ENCODE results near the gene RANBP1.

Gene RANBP1

DNA sequence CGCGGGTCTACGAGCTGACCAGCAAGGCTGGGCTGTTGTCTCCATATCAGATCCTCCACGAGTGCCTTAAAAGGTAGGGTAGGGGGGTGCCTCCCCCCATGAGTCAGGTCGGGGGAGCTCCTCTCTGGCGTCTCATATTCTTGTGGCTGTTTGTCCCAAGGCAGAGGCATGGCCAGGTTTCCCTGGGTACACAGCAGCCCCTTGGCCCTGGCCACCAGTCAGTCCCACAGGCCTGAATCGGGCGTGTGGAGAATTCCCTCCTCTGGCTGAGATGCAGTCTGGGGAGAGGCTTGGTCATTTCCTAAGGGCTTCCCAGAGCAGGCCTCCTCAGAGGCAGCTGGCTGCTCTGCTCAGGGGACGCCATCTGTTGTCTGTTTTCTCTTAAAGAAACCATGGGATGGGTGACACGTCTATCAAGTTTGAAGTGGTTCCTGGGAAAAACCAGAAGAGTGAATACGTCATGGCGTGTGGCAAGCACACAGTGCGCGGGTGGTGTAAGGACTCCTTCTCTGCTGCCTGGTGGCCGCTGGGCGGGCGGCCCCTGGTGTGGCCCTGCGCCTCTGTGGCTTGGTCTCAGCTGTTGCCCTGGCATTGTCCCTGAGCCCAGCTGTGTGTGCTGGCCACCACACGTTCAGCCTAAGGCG, 9.6 kb upstream of the RANBP1 start:
- TF ChIP-seq, protein P1, sequence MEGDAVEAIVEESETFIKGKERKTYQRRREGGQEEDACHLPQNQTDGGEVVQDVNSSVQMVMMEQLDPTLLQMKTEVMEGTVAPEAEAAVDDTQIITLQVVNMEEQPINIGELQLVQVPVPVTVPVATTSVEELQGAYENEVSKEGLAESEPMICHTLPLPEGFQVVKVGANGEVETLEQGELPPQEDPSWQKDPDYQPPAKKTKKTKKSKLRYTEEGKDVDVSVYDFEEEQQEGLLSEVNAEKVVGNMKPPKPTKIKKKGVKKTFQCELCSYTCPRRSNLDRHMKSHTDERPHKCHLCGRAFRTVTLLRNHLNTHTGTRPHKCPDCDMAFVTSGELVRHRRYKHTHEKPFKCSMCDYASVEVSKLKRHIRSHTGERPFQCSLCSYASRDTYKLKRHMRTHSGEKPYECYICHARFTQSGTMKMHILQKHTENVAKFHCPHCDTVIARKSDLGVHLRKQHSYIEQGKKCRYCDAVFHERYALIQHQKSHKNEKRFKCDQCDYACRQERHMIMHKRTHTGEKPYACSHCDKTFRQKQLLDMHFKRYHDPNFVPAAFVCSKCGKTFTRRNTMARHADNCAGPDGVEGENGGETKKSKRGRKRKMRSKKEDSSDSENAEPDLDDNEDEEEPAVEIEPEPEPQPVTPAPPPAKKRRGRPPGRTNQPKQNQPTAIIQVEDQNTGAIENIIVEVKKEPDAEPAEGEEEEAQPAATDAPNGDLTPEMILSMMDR (IDR thresholded peaks at IDR 0.05; ENCODE audit: insufficient read depth, low read length, poor library complexity, severe bottlenecking), result no peak

DNA sequence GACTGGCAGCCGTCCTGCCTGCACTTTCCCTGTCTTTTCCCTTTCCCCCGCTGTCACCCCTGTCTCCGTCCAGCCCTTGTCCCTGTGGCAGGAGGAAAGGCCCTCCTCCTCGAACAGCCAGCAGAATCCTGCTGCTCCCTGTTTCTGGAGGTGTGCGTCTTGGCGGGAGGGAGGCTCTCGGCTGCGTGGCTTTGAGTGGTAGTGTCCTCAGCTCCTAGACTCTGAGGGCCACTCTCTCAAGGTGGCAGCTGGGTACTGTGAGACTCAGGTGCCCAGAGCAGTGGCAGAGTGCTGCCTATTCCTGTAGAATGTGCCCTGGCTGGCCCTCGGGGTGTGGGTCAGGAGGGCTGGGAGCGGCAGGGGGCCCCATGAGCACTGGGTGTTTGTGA, 9.1 kb upstream of the RANBP1 start:
- H3K36me3 ChIP-seq (ENCODE audit: control insufficient read depth, insufficient read depth, low read length), result peaks cover 53% of the 10 kb centered on the region
- TF ChIP-seq, protein P1 (IDR thresholded peaks at IDR 0.05; ENCODE audit: insufficient read depth, low read length, poor library complexity, severe bottlenecking), result no peak
- no peak for DNase-seq (ENCODE audit: extremely low read depth, insufficient read length)
- no peaks in the 10 kb centered on the region for H3K27me3 ChIP-seq (replicated peaks; ENCODE audit: control insufficient read depth, insufficient read depth, low read length)
- H3K4me3 ChIP-seq (replicated peaks; ENCODE audit: low read depth, low read length), result no peak overlapping the region

More for the DNA sequence above, 9.6 kb upstream of the RANBP1 start:
- Histone ChIP-seq H3K27me3 (replicated peaks; ENCODE audit: control insufficient read depth, insufficient read depth, low read length) (no peaks in the 10 kb centered on the region), H3K4me3 (replicated peaks; ENCODE audit: low read depth, low read length) (no peak overlapping the region), H3K36me3 (ENCODE audit: control insufficient read depth, insufficient read depth, low read length) (peaks cover 52% of the 10 kb centered on the region)
- DNase-seq (ENCODE audit: extremely low read depth, insufficient read length), result no peak

DNA sequence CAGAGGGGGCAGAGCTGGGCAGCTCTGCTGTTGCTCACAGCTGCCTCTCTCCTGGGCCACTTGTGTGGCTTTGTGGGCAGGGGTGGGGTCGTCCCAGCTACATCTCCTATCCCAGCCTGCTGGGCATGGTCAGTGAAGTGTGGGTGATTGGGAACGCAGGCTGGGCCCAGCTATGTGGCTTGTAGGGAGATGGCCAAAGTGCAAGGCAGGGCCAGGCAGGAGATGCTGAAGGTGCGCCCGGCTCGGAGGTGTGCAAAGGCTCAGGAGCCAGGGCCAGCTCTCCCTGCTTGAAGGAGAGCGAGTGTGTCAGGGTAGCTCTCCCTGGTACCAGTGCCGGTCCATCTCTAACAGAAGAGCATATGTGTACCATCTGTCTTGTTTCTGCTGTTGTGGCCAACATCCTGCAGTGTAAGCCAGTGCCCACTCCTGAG, 8.4 kb upstream of the RANBP1 start:
- Histone ChIP-seq H3K4me3 (replicated peaks; ENCODE audit: low read depth, low read length) (no peak overlapping the region), H3K36me3 (ENCODE audit: control insufficient read depth, insufficient read depth, low read length) (peaks cover 53% of the 10 kb centered on the region), H3K27me3 (replicated peaks; ENCODE audit: control insufficient read depth, insufficient read depth, low read length) (no peaks in the 10 kb centered on the region)
- TF ChIP-seq, protein P1 (IDR thresholded peaks at IDR 0.05; ENCODE audit: insufficient read depth, low read length, poor library complexity, severe bottlenecking), result no peak
- no peak for DNase-seq (ENCODE audit: extremely low read depth, insufficient read length)

DNA sequence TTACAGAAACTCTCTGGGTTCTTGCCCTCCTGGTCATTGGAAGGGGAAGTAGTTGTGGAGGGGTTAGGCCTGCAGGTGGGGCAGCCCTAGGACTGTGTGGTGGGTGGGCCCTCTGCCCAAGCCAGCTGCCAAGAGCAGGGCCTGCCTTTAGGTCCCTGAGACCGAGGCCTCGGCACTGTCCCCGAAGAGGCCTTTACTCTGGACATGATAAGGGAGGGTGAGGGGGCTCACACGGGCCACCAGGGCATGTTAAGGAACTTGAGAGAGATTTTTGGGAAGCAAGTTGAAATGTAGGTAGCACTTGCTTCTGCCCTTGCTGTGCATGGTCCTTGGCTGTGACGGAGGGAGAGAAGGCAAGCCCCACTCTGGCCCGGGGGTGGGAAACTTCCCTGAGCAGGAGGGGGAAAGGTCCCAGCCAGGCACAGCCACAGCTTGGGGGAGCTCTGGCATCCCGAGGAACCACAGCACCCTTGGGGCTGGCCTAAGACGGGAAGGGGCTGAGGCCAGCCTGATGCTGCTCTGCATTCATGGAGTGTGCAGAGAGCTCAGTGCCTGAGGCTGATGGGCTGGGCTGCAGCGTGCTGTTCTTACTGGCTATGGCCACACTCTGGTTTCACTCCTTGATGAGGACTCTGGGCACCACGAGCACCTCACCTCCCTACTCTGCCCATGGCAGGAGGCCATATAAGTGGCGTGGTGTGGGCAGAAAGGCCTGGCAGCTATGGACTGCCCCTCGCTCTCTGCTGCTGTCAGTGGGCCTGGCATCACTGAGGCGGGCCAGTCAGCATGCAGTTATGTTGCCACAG, 7.8 kb upstream of the RANBP1 start:
- Histone ChIP-seq H3K27me3 (replicated peaks; ENCODE audit: control insufficient read depth, insufficient read depth, low read length) (no peaks in the 10 kb centered on the region), H3K36me3 (ENCODE audit: control insufficient read depth, insufficient read depth, low read length) (peaks cover 57% of the 10 kb centered on the region)
- TF ChIP-seq, protein P1 (IDR thresholded peaks at IDR 0.05; ENCODE audit: insufficient read depth, low read length, poor library complexity, severe bottlenecking), result no peak

DNA sequence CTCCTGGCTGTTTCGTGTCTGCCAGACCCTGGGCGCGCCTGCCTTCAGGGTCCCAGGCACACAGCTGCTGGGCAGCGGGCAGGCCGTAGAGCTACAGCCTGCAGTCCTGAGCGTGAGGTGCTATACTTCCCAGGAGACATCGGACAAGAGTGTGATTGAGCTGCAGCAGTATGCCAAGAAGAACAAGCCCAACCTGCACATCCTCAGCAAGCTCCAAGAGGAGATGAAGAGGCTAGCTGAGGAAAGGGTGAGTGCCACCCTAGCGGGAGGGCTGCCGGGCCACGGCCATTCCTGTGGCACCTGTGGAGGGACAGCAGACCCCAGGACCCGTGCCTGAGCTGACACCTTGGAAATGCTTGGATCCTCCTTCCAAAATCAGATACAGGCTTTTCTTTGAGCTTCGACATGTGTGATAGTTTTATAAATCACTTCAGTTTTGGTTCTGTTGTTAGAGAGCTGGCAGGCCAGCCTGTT, 7.1 kb upstream of the RANBP1 start:
- H3K36me3 ChIP-seq (ENCODE audit: control insufficient read depth, insufficient read depth, low read length), result peaks cover 57% of the 10 kb centered on the region
- H3K4me3 ChIP-seq (replicated peaks; ENCODE audit: low read depth, low read length), result no peak overlapping the region
- no peak for DNase-seq (ENCODE audit: extremely low read depth, insufficient read length)
- no peaks in the 10 kb centered on the region for H3K27me3 ChIP-seq (replicated peaks; ENCODE audit: control insufficient read depth, insufficient read depth, low read length)
- TF ChIP-seq, protein P1 (IDR thresholded peaks at IDR 0.05; ENCODE audit: insufficient read depth, low read length, poor library complexity, severe bottlenecking), result no peak

More for the DNA sequence above, 7.8 kb upstream of the RANBP1 start:
- no peak for DNase-seq (ENCODE audit: extremely low read depth, insufficient read length)
- H3K4me3 ChIP-seq (replicated peaks; ENCODE audit: low read depth, low read length), result no peak overlapping the region

Data from GM06990 (cell line).